ENCODE data around the gene DPM1. TPM values are rescaled to one million over a fixed set of nuclear protein-coding genes. Genes with fewer than 3 reads are reported as not detected.

Gene DPM1
- 53.8 TPM for polyA plus RNA-seq (2013, experiment 1 of 2)
- 63.4 TPM for polyA plus RNA-seq (2013, experiment 2 of 2)

DNA sequence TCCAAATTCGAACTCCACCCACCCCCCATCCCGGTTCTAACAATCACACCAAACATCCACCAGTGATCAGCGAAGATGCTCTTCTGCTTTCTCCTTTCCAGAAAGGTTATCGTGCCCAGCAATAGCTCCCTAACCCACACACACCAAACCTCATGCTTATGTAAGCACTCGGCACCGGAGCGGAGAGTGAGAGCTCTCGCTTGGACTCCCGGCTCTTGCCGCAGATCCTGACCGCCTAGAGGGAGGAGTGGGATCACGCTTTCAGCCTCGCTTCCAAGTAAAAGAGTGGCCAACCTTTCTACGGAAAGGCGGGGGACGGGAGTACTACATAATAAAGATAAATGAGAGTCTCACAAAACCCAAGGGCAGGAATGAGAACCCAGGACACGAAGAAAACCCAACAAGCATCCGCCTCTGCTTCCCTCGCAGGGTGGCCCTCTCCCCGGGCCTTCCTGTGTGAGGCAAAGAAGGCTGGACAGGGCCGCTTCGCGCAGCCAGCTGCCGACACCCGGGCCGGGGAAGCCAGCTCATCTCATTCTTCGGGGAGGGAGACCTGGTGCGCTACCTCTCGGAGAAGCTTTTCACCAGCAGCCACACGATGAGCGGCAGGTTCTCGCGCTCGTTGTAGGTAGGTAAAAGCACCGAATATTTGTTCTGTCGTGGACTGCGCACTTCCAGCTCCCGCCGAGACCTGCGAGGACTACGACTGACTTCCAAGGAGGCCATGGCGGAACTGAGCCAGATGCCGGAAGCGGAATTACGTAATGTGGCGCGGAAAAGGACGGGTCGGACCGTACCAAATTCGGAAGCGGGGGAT is at the start of gene DPM1:
DPM1 (minus strand) TSS at position 735 of the 817 bp plus-strand sequence; CDS start at position 726, 9 bp downstream.
- peak within 1 kb of the TSS; percentile 85 to 99 for H3K23ac ChIP-seq (ENCODE audit: low read length in 2 of 2)
- H3K14ac ChIP-seq (ENCODE audit: low read length in 2 of 2), result peak within 1 kb of the TSS in 1 of 2 experiments; percentile 83
- H3K36me3 ChIP-seq (ENCODE audit: control insufficient read depth in 1 of 2, insufficient read depth in 2 of 2, low read depth in 1 of 2, low read length in 2 of 2), result peaks cover 0 to 50% of the 10 kb centered on the region in 2 experiments
- H3K4me2 ChIP-seq (ENCODE audit: low read length, poor library complexity, severe bottlenecking), result peak within 1 kb of the TSS; percentile 98
- H2AFZ ChIP-seq (ENCODE audit: low read depth, low read length), result peak within 1 kb of the TSS; percentile 83
- under 1% methylated on average over 44 of the region's 52 CpGs for WGBS
- peak within 1 kb of the TSS; percentile 97 for H3K9ac ChIP-seq (ENCODE audit: low read length)
- no peak within 1 kb of the TSS for H2BK120ac ChIP-seq (ENCODE audit: low read depth, low read length)
- H3K18ac ChIP-seq (ENCODE audit: low read depth in 1 of 2, low read length in 2 of 2), result peak within 1 kb of the TSS; percentile 67 to 92
- peak within 1 kb of the TSS; percentile 95 to 97 for H3K4me3 ChIP-seq (ENCODE audit: insufficient read depth in 1 of 2, low read depth in 1 of 2, low read length in 2 of 2)
- no peaks in the 10 kb centered on the region for H3K27me3 ChIP-seq (ENCODE audit: control insufficient read depth in 1 of 2, insufficient read depth in 1 of 2, low read length in 2 of 2)
- H4K8ac ChIP-seq (ENCODE audit: low read length), result peak within 1 kb of the TSS; percentile 96
- DNase-seq, result peak; percentile 70
- H4K91ac ChIP-seq (ENCODE audit: low read length), result peak within 1 kb of the TSS; percentile 73
- peaks cover 6% of the 10 kb centered on the region for H3K9me3 ChIP-seq (ENCODE audit: control insufficient read depth, low read length)
- H3K4me1 ChIP-seq (ENCODE audit: control insufficient read depth, insufficient read depth, low read depth, low read length), result peaks cover 17% of the 10 kb centered on the region
- peak within 1 kb of the TSS; percentile 64 for H2BK15ac ChIP-seq (ENCODE audit: low read depth, poor library complexity, severe bottlenecking)
- H3K4ac ChIP-seq (ENCODE audit: low read depth in 1 of 2, low read length in 2 of 2), result peak within 1 kb of the TSS; percentile 89 to 96
- no peak within 1 kb of the TSS for H2AK5ac ChIP-seq (ENCODE audit: low read length, severe bottlenecking)
- H2BK5ac ChIP-seq (ENCODE audit: low read depth, low read length, poor library complexity, severe bottlenecking), result peak within 1 kb of the TSS; percentile 53
- no peak within 1 kb of the TSS for H2BK12ac ChIP-seq (ENCODE audit: low read length in 2 of 2)
- H3K79me1 ChIP-seq (replicated peaks; ENCODE audit: low read length, poor library complexity, severe bottlenecking), result peaks cover 22% of the 10 kb centered on the region
- peak within 1 kb of the TSS; percentile 70 for H3K27ac ChIP-seq (ENCODE audit: low read length, poor library complexity, severe bottlenecking)

DNA sequence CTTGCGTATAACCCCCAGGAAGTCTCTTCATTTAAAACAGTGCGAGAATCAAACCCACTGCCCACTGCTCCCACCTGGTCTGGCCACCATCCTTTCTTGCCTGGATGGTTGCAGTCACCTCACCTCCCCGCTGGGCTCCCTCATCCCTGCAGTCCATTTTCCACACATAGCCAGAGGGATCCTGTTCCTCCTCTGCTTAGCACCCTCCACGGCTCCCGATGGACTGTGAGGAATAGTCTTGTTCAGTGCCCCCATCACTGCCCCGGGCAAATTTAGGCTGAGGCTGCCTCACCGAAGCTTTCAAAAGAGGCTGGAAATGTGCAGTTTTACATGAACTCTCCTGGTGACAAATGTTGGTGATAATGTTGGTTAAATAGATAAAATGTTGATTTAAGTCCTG is 46.9 kb upstream of the DPM1 start:
- no peak overlapping the region for H3K27ac ChIP-seq (ENCODE audit: low read length, poor library complexity, severe bottlenecking)
- H2BK15ac ChIP-seq (ENCODE audit: low read depth, poor library complexity, severe bottlenecking), result no peak overlapping the region
- H4K8ac ChIP-seq (ENCODE audit: low read length), result no peak overlapping the region
- H3K4me2 ChIP-seq (ENCODE audit: low read length, poor library complexity, severe bottlenecking), result no peak overlapping the region
- H2BK5ac ChIP-seq (ENCODE audit: low read depth, low read length, poor library complexity, severe bottlenecking), result no peak overlapping the region
- no peak for DNase-seq
- no peak overlapping the region for H2BK12ac ChIP-seq (ENCODE audit: low read length in 2 of 2)
- H3K18ac ChIP-seq (ENCODE audit: low read depth in 1 of 2, low read length in 2 of 2), result no peak overlapping the region
- H4K91ac ChIP-seq (ENCODE audit: low read length), result no peak overlapping the region
- no peak overlapping the region for H2AFZ ChIP-seq (ENCODE audit: low read depth, low read length)
- H3K9me3 ChIP-seq (ENCODE audit: control insufficient read depth, low read length), result no peaks in the 10 kb centered on the region
- no peak overlapping the region for H2BK120ac ChIP-seq (ENCODE audit: low read depth, low read length)
- no peaks in the 10 kb centered on the region for H3K79me1 ChIP-seq (replicated peaks; ENCODE audit: low read length, poor library complexity, severe bottlenecking)
- no peak overlapping the region for H2AK5ac ChIP-seq (ENCODE audit: low read length, severe bottlenecking)
- no peak overlapping the region for H3K14ac ChIP-seq (ENCODE audit: low read length in 2 of 2)
- H3K36me3 ChIP-seq (ENCODE audit: control insufficient read depth in 1 of 2, insufficient read depth in 2 of 2, low read depth in 1 of 2, low read length in 2 of 2), result no peaks in the 10 kb centered on the region
- no peaks in the 10 kb centered on the region for H3K4me1 ChIP-seq (ENCODE audit: control insufficient read depth, insufficient read depth, low read depth, low read length)
- H3K4me3 ChIP-seq (ENCODE audit: insufficient read depth in 1 of 2, low read depth in 1 of 2, low read length in 2 of 2), result no peak overlapping the region
- H3K9ac ChIP-seq (ENCODE audit: low read length), result no peak overlapping the region
- H3K23ac ChIP-seq (ENCODE audit: low read length in 2 of 2), result no peak overlapping the region
- peaks cover 16 to 20% of the 10 kb centered on the region in 2 experiments for H3K27me3 ChIP-seq (ENCODE audit: control insufficient read depth in 1 of 2, insufficient read depth in 1 of 2, low read length in 2 of 2)
- no peak overlapping the region for H3K4ac ChIP-seq (ENCODE audit: low read depth in 1 of 2, low read length in 2 of 2)
- 96% methylated on average over 7 of the region's 7 CpGs for WGBS

DNA sequence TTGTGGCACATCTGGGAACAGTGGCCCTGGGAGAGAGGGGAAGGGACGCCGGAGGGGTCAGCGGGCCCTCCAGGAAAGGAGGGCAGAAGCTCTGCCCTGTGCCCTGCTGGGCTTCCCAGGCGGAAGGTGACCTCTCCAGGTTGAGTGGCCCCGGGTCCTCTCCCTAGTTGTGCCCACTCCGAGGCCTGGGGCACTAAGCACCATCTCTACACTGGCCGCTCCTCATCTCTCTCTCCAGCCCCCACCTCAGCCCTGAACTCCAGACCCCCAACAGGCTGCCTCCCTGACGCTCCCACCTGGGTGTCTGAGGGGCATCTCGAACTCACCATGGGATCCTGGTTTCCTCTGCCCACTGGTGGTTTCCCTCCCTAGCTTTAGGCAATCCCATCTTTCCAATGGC is 46.4 kb upstream of the DPM1 start:
- Histone ChIP-seq H3K18ac (ENCODE audit: low read depth in 1 of 2, low read length in 2 of 2) (no peak overlapping the region), H2AFZ (ENCODE audit: low read depth, low read length) (no peak overlapping the region), H3K27me3 (ENCODE audit: control insufficient read depth in 1 of 2, insufficient read depth in 1 of 2, low read length in 2 of 2) (peaks cover 21 to 25% of the 10 kb centered on the region in 2 experiments), H3K4ac (ENCODE audit: low read depth in 1 of 2, low read length in 2 of 2) (no peak overlapping the region), H3K4me2 (ENCODE audit: low read length, poor library complexity, severe bottlenecking) (no peak overlapping the region), H3K27ac (ENCODE audit: low read length, poor library complexity, severe bottlenecking) (no peak overlapping the region), H2BK12ac (ENCODE audit: low read length in 2 of 2) (no peak overlapping the region), H2BK5ac (ENCODE audit: low read depth, low read length, poor library complexity, severe bottlenecking) (no peak overlapping the region), H3K9me3 (ENCODE audit: control insufficient read depth, low read length) (no peaks in the 10 kb centered on the region), H4K8ac (ENCODE audit: low read length) (no peak overlapping the region), H3K4me1 (ENCODE audit: control insufficient read depth, insufficient read depth, low read depth, low read length) (no peaks in the 10 kb centered on the region), H3K14ac (ENCODE audit: low read length in 2 of 2) (no peak overlapping the region), H3K4me3 (ENCODE audit: insufficient read depth in 1 of 2, low read depth in 1 of 2, low read length in 2 of 2) (no peak overlapping the region), H2AK5ac (ENCODE audit: low read length, severe bottlenecking) (no peak overlapping the region), H2BK15ac (ENCODE audit: low read depth, poor library complexity, severe bottlenecking) (no peak overlapping the region), H3K36me3 (ENCODE audit: control insufficient read depth in 1 of 2, insufficient read depth in 2 of 2, low read depth in 1 of 2, low read length in 2 of 2) (no peaks in the 10 kb centered on the region), H4K91ac (ENCODE audit: low read length) (no peak overlapping the region), H3K23ac (ENCODE audit: low read length in 2 of 2) (no peak overlapping the region), H3K79me1 (replicated peaks; ENCODE audit: low read length, poor library complexity, severe bottlenecking) (no peaks in the 10 kb centered on the region), H2BK120ac (ENCODE audit: low read depth, low read length) (no peak overlapping the region), H3K9ac (ENCODE audit: low read length) (no peak overlapping the region)
- 97% methylated on average over 9 of the region's 9 CpGs for WGBS
- no peak for DNase-seq

DNA sequence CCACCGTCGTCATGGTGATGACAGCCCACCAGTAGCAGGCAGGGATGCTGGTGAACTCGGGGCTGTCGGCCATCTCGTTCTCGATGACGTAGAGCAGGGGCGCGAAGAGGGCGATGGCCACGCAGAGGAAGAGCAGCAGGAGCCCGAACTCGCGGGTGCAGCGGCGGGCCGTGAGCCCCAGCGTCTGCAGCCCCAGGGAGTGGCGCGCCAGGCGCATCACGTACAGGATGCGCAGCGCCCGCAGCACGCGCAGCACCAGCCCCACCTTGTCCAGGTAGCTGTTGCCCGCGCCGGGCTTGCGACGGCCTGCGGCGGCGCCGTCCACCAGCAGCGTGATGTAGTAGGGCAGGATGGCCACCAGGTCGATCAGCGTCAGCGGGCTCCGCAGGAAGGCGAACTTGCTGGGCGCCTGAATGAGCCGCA is 46.0 kb upstream of the DPM1 start:
- no peak overlapping the region for H2BK120ac ChIP-seq (ENCODE audit: low read depth, low read length)
- no peak overlapping the region for H2AK5ac ChIP-seq (ENCODE audit: low read length, severe bottlenecking)
- H3K4me3 ChIP-seq (ENCODE audit: insufficient read depth in 1 of 2, low read depth in 1 of 2, low read length in 2 of 2), result no peak overlapping the region
- no peak overlapping the region for H3K18ac ChIP-seq (ENCODE audit: low read depth in 1 of 2, low read length in 2 of 2)
- no peaks in the 10 kb centered on the region for H3K79me1 ChIP-seq (replicated peaks; ENCODE audit: low read length, poor library complexity, severe bottlenecking)
- peaks cover 23 to 27% of the 10 kb centered on the region in 2 experiments for H3K27me3 ChIP-seq (ENCODE audit: control insufficient read depth in 1 of 2, insufficient read depth in 1 of 2, low read length in 2 of 2)
- no peak for DNase-seq
- no peak overlapping the region for H2BK15ac ChIP-seq (ENCODE audit: low read depth, poor library complexity, severe bottlenecking)
- H3K4ac ChIP-seq (ENCODE audit: low read depth in 1 of 2, low read length in 2 of 2), result no peak overlapping the region
- H3K14ac ChIP-seq (ENCODE audit: low read length in 2 of 2), result no peak overlapping the region
- no peaks in the 10 kb centered on the region for H3K36me3 ChIP-seq (ENCODE audit: control insufficient read depth in 1 of 2, insufficient read depth in 2 of 2, low read depth in 1 of 2, low read length in 2 of 2)
- WGBS, result 97% methylated on average over 44 of the region's 44 CpGs
- H2BK12ac ChIP-seq (ENCODE audit: low read length in 2 of 2), result no peak overlapping the region
- H4K8ac ChIP-seq (ENCODE audit: low read length), result no peak overlapping the region
- H2AFZ ChIP-seq (ENCODE audit: low read depth, low read length), result no peak overlapping the region
- H3K4me2 ChIP-seq (ENCODE audit: low read length, poor library complexity, severe bottlenecking), result no peak overlapping the region
- H3K9me3 ChIP-seq (ENCODE audit: control insufficient read depth, low read length), result no peaks in the 10 kb centered on the region
- no peak overlapping the region for H3K27ac ChIP-seq (ENCODE audit: low read length, poor library complexity, severe bottlenecking)
- H4K91ac ChIP-seq (ENCODE audit: low read length), result no peak overlapping the region
- H3K4me1 ChIP-seq (ENCODE audit: control insufficient read depth, insufficient read depth, low read depth, low read length), result no peaks in the 10 kb centered on the region
- no peak overlapping the region for H2BK5ac ChIP-seq (ENCODE audit: low read depth, low read length, poor library complexity, severe bottlenecking)
- no peak overlapping the region for H3K23ac ChIP-seq (ENCODE audit: low read length in 2 of 2)
- no peak overlapping the region for H3K9ac ChIP-seq (ENCODE audit: low read length)
